Stimulated activated CD4-positive, alpha-beta T cell treated with anti-CD3 and anti-CD28 coated beads, Interleukin-15, amount 100 ng/mL, for 24 hours (primary cell): ENCODE measurements around the gene HAPLN1.
A peak's percentile ranks its signal among the peaks of the same experiment; 100 is the strongest.

ENCODE experiments used
- DNase-seq: peaks from one replicate; pipeline ENCODE4 v3.0.0-alpha.2; 2020

Gene HAPLN1

DNA sequence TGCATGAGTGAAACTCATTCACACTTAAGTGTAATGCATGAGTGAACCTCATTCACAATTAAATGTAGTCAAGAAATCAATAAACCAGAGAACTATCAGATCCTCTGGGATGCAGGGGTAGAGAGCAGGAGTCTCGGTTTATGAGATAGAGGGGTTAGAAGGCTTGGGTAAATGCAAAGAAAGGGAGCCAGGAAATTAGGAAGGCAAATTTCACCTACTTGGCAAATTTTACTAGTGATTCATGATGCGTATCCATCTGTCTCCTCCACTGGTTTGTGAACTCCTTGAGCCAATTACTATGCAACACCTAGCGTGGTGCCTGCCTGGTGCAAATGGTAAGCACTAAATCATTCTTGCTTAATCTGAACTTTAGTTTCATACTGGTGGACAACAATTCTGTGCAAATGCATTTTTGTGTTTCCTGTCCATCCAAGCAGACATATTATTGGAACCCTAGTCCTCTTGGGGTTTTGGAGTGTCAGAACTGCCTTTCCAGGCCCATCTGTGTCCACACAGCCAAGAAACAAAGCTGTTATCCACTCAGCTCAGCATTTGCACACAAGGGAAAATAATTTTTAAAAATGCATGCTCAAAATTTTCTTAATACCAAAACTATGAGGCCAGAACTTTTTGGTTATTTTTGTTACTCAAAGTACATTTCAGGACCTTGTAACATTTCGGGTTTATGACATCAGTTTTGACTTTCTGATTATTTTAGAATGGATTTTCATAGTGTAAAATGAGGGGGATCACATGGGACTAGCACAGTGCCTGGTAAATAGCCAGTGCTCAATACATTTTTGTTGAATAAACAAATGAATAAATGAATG, 5.2 kb downstream of the HAPLN1 start:
- DNase-seq: no peak

DNA sequence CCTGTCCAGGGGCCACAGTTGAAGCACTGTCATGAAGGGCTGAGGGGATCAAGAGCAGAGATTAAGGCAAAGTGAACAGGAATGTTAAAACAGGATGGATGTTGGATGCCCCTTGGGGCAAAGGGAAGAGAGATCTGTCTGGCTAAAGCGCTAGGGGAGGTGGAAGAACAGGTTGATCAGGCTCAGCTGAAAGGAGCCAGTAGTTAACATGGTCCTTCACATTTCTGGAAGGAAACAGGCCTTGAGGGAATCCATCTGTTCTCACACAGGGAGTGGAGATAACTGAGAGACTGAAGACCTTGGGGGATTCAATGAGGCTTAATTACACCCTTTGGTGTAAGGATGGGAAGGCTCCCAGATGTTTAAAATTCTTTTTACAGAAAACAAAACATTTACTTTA, 5.8 kb downstream of the HAPLN1 start:
- DNase-seq: no peak

DNA sequence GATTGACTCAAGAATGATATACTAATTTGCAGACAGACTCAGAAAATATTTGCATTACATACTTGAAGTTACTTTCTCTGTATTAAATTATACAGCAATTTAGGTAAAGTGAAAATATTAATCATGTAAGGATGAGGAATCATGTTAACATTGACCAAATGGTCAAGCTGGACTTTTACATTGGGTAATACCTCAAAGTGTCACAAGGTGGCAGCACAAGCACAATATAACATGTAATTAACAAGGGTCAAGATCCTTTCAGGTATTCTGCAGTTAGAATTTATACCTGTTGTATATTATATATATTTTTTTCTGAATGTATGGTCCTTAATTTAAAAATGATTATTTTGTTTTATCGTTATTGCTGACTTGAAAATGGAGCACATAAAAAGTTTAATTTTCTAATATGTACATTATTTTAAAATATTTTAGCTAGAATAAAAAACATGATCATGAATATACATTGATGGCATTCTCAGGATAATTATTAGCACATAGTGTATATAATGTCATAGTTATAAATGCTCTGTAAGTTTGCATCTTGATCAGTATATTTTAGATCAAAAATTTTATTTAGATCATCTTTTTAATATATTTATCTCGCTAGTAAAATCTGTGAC, 8.6 kb downstream of the HAPLN1 start:
- peak; percentile 14 for DNase-seq

DNA sequence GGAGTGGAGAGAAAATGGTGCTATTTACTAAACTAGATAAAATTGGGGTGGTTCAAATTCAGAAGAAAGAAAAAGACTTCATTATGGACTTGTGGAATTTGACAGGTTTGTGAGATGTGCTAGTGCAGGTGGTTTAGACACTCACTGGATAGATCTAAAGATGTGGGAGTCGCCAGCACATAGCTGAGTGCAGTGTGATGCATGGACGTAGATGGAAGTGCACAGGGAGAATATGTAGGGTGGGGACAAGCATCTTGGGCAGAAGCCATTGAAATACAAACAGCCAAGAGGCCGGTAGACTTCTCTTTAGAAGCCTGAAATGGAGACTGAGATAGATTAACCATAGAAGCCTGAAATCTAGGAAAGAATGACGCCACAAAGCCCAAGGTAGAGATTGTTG, 10.7 kb downstream of the HAPLN1 start:
- DNase-seq: no peak

DNA sequence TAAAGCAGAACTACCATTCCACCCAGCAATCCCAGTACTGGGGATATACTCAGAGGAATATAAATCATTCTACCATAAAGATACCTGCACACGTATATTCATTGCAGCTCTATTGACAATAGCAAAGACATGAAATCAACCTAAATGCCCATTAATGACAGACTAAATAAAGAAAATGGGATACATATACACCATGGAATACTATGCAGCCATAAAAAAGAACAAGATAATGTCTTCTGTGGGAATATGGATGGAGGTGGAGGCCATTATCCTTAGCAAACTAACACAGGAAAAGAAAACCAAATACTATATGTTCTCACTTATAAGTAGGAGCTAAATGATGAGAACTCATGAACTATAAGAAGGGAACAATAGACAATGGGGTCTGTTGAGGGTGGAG, 12.5 kb downstream of the HAPLN1 start:
- no peak for DNase-seq

DNA sequence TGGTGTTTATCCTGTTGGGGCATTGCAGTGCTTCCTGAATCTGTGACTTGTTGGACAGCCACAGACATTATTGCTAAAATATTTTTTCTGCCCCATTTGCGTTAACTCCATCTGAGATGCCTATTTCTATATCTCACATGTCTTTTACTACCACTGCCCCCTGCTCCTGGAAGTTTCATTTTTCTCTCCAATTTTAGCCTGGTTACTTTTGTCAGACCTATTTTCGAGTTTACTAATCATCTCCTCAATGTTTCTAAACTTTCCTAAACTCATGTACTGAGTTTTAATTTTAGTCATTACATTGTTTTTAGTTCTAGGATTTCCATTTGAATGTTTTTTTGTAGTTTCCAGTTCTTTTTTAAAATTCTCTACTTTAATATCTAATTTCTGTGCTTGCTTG, 17.6 kb downstream of the HAPLN1 start:
- DNase-seq: no peak

DNA sequence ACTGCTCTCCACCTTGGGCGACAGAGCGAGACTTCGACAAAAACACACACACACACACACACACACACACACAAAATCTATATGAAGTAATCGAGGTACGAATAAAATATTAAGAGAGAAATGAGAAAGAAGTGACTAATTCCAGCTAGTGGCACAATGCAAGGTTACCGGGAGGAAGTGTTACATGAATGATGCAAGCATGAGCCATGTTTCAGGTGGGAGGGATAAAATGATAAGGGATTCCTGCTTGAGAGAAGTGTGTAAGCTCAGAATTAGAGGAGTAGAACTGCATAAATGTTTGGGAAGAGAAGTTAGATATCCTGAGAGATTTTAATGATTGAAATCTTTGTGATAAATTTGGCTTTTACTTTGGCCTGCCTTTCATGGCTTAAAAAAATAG, 18.8 kb downstream of the HAPLN1 start:
- DNase-seq: no peak

DNA sequence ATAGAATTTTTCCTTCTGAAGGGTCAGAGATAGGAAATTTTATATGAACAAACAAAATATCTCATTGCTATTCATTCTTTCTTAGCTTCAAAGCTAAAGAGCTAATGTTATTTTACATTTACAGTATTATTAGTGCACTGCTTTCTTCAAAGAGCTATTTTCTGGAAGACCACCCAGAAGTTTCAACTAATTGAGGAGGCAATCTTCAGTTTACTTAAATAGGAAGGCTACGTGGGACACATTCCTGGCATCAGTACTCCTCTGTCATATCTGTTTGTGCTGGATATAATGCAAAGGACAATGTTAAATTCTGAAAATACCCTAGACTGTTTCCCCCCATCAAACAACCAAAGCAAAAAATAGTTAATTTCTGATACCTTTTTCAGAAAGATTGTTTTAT, 30.8 kb downstream of the HAPLN1 start:
- DNase-seq: no peak

DNA sequence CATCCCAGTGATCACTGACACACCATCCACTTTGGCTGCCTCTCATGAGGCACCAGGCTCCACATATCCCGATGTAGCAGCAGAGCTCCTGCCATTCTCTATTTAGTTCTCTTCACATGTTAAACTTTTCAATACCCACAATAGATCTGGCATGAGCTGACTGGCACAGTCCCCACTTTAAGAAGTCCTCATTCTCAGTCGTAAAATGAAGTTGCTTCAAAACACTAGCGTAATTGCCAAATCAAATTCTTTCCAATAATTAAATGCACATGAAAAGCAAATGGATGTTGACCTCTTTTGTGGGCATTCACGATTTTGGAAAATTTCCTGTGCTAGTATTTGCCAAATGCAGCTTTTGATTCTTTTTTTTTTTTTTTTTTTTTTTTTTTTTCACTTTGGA, 32.4 kb downstream of the HAPLN1 start:
- no peak for DNase-seq

DNA sequence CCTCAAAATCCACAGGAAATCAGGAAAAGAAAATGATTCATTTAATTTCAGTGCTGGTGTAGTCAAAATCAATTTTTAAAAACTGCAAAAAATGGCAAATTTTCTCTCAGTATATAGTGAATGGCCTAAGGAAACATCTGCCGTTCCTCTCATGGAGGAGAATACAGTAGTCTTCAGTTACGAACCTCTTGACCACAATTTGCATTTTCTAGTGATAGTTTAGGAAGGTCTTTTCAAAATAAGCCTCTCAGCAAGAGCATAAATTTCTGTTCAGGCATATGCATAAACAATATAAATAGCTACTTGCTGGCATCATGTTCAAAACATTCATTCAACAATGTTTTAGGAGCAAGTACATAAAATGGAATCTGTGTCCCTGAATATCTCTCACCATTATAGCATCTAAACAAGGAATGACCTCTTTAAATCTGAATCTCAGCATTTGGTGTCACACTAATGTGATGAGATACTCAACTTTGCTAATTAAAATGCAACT, 33.5 kb downstream of the HAPLN1 start:
- DNase-seq: no peak

DNA sequence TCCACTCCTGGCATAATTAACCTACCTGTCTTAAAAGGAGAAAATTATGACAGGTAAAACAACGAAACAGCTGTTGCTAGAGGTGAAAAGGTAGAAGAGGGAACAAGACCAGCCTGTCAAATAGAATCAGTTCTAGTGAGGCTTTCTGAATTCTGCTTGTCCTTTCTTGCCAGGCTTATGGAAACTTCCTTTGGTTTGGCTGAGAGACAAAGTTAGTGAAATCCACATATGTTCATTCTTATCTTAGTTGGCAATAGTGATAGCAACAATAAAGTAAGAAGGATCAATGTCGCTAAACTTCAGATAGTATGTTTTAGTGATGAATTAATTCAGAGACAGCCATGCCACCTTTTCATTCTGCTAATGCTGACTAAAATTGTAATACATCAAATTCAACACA, 34.4 kb downstream of the HAPLN1 start:
- no peak for DNase-seq

DNA sequence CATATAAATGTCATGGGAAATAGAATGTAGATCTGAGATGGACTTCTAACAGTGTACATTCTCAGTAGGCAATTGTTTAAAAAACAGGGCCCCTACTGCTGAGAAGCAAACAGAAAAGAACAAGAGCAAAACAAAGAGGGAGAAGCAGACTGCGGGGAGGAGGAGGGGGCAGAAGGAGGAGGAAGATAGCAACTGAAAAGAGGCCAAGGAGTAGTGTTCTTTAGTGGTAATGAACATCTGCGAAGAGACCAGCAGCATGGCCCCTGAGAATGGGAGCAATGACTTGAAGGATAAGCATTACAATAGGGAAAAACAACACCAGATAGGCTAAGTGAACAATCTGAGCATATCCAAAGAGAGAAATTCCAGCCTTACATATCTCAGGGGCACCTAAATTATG, 36.8 kb downstream of the HAPLN1 start:
- no peak for DNase-seq

DNA sequence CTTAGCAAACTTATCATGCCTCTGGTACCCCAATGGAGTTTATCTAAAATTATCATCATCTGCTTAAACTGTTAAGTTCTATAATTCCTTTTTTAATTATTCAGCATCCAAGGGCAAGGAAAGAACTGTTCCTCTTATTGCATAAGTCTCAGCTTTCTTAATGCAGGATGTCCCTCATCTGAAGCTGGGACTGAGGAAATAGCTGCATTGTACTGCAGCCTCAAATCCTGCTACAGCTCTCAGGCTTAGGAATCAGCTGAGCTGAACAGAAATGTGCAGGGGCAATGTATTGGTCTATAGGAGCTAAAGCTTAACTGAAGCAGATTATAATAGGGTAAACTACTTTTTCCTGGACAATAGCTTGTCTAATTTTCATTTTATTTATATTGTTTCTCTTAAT, 48.0 kb downstream of the HAPLN1 start:
- DNase-seq: no peak

DNA sequence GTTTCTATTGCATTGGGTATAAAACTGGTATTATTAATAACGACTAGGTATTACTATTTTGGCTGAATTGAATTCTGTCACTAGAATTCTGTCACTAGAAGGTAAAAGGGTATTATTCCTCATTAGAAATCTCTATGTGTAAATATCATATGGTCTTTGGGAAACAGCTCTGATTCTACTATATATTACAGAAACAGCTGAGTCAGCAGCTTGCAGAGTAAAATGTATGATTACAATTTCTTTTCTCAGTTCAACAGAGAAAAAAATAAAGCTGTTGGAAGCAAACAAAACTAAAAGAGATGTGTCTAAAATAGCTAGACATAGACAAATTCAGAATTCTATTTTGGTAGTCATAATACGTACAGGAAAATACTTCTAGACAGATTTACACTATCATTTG, 48.5 kb downstream of the HAPLN1 start:
- DNase-seq: no peak

DNA sequence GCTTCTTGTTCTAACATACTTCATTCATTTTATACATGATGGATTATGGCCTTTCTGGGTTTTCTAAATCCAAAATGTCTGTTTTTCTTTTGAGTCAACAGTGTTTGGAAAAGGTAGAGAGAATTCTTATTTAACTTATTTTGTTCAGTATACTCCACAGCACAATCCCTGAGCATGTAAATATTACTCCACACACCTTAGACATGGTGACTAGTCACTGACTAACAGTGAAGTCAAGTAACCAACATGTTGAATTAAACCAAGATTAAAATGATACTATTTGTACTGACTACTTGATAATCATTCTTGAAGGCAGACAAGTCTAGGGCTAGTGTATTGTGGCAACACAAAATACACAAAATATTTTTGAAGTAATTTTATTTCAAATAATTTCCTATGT, 55.0 kb downstream of the HAPLN1 start:
- DNase-seq: no peak

DNA sequence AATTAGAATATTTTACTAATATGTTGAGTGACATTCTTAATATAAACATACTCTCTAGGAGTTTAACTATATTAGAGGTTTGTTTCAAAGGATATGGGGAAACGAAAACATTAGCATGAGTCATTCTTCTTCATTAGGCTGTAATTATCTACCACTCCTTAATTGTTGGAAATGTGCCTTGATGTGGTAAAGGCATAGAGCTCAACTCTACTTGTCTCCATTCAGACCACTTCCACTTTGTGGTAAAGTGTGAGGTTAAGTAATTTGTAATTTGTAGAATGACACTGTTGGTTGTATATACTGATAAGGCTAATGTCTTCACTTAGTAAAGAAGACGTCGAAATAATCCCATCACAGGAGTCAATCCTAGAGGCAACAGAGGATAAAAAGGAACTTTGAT, 58.1 kb downstream of the HAPLN1 start:
- DNase-seq: no peak

DNA sequence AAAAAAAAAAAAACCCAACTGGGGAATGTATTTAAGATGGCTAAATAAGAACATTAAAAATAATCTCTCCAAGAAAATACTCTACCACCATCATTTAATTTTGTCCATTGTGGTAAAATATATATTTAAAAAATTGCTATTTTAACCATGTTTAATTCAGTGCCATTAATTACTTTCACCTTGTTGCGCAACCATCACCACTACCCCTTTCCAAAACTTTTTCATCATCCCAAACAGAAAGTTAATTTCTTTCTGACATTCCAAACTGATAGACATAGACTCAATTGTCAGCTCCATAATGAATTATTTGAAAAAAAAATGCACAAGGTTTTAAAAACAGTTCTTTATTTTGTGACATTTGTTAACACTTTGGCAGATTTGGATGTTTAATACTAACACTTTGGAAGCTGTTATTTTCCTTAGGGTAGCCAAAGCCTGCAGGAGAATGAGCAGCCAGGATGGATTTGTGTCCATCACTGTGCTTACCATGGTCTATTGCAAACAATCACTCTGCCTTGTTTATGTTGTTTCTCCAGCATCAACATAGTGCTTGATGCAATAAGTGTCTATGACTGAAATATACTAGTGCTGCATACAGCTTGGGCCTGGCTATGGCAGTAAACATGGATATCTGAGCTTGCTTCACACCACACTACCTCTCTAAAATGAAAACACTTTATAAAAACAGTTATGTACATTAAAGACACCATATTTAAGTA, 62.7 kb downstream of the HAPLN1 start:
- no peak for DNase-seq

DNA sequence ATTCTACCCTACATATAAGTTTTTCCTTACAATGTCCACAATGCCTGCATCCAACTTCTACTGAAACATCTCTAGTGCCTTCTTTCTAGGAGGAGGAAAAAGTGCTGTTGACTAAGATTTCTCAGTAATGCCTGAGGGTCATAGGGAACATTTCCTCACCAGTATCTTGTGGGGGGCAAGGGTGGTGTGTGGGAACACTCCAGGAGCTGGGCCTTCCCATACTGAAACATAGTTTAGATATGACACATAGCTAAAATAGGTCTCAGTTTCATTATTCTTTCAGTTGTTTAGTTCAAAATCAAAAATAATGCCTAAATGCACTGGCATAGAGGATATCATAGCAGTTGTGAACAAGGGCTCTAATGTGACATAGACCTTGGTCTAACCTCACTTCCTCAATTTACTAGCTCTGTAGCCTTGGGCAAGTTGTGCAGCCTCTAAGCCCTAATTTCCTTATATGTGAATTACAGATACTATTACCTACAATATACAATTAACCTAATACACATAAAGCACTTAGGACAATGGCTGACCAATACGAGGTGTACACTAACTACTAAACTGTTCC, 66.1 kb downstream of the HAPLN1 start:
- no peak for DNase-seq

DNA sequence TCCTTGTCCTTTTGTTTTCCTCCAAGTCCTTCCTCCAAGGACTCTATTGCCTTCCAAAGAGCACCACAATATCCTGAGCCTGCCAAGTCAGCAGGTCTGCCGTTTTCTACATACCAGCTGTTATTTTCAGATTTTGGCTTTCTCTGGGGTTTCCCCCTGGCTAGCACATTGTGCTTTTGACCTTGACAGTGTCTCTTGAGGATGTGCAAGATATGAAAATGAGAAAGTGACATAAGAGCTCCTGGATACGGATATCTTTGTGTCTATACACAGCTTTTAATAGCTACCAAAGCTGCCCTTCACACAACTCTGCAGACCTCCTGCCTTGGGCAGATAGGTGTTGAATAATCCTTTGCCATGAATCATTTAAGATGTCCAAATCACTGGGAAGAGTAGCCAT, 67.0 kb downstream of the HAPLN1 start:
- DNase-seq: no peak

DNA sequence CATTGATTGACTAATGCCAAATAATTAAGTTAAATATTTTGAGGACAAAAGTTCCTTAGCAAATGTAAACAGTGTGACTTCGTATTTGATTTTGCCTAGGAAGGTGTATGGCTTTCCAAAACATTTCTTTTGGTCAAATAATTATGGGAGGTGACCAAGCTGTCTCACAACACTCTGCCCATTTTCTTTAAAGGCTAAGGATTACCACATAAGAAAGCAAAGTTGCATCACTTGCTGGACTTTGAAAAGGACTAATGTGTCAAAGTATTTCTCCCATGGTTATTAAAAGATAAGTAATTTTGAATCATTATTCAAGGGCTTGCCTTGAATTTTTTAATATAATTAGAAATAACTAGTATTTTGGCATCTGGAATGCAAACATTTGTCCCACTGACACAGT, 74.7 kb downstream of the HAPLN1 start:
- DNase-seq: no peak

DNA sequence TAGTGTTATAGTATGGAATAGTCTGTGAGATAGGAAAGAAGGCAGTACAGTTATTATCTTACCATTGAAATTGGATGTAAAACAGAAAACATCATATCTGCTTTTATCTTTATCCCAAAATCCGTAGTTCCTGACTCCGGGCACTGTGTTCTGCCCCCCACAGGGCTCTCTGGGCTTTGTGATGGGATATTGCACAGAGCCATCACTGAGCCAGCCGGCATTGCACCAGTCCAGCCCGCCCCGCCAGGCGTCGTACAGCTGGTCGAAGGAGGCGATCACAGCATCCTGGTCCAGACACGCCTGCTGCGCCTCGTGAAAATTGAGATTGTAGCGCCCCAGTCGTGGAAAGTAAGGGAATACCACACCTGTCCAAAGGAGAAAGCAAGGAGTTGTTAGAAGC, 76.4 kb downstream of the HAPLN1 start:
- DNase-seq: no peak

DNA sequence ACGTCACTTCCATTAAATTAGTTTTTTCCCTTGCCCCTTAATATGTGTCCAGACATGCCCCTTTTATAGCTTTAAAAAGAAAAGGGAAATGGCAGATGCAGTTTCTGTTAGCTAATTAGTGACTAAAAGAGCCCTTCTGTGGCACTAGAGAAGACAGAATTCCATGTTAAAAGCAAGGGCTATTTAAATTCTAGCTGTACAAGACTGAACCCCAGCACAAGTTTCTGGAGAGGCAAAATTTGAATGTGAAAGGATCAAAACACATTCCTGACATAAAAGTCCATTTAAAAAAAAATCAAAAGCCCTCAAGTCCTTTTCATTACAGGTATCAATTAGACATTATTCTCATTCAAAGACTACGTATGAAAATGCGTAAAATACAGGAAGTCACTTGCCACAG, 78.7 kb downstream of the HAPLN1 start:
- no peak for DNase-seq

DNA sequence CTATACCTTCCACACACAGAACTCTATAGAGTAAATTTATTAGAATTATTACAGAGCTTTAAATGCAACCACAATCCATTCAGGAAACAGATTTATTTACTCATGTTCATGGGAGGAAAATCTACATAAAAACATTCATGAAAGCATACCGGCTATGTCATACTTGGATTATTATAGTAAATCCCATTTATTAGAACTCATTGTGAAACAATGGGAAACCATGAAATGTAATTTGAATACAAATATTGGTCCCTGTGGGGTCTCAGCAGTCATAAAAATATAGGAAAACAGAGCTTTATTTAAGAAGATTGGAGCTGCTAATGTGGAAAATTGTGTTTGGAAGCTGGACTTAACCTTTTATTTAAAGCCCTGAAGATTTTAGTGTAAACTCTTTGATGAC, 80.7 kb downstream of the HAPLN1 start:
- DNase-seq: no peak

DNA sequence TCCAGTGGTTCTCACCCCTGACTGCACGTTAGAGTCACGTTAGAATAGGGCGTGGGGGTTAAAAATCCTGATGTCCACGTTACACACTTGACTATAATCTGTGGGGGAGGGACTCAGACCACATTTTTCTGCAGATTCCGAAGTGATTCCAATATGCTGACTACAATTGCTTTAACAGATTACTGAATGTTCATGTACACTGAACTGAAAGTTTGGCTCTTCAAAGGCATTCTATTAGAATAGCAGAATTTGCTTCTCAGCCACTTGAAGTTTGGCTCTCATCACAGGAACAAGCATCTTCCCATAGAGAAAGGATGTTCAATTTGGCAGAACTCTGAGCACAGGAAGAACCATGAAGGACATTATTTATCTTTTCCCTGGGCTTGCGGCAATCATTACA, 84.5 kb downstream of the HAPLN1 start:
- DNase-seq: no peak
